Lung (tissue), 12 donors: ENCODE results near the gene DCDC2. TPM values are rescaled to one million over a fixed set of nuclear protein-coding genes. Genes with fewer than 3 reads are reported as not detected.

Source experiments
- ATAC-seq: fragments of 200-7000 bp; cut with Tn5 transposase; one replicate; pipeline ENCODE4 v1.9.1; 2020; ENCODE audit warnings: moderate number of reproducible peaks; ENCODE audit not compliant: insufficient read depth, low FRiP score
- DNase-seq, 3 donors: peaks; one replicate each; pipeline ENCODE4 v3.0.0-alpha.2; 2013 to 2017
- H3K27ac ChIP-seq, 2 donors: one replicate each; pipeline ENCODE4 v1.5.1; 2013; ENCODE audit warnings: mild to moderate bottlenecking in 2 of 2, moderate library complexity in 2 of 2, control low read depth in 1 of 2, inconsistent platforms in 1 of 2, low read depth in 1 of 2, low read length in 1 of 2
- H3K27me3 ChIP-seq, 3 donors: one replicate each; pipeline ENCODE4 v1.5.1; 2013; ENCODE audit warnings: low read length in 2 of 3; ENCODE audit not compliant: control insufficient read depth in 3 of 3, insufficient read depth in 3 of 3
- H3K36me3 ChIP-seq, 4 donors: one replicate each; pipeline ENCODE4 v1.5.1; 2013; ENCODE audit warnings: low read length in 4 of 4, mild to moderate bottlenecking in 1 of 4, moderate library complexity in 1 of 4; ENCODE audit not compliant: control insufficient read depth in 4 of 4, insufficient read depth in 4 of 4
- H3K4me1 ChIP-seq, 5 donors: one replicate each; pipeline ENCODE4 v1.5.1; 2013; ENCODE audit warnings: low read length in 5 of 5, mild to moderate bottlenecking in 2 of 5, moderate library complexity in 1 of 5; ENCODE audit not compliant: control insufficient read depth in 5 of 5, insufficient read depth in 5 of 5
- H3K4me3 ChIP-seq: one replicate; pipeline ENCODE4 v1.5.1; 2013; ENCODE audit warnings: mild to moderate bottlenecking, control low read depth, moderate library complexity
- H3K9ac ChIP-seq, 2 donors: one replicate each; pipeline ENCODE4 v1.5.1; 2013; ENCODE audit warnings: low read length in 2 of 2, control low read depth in 1 of 2; ENCODE audit not compliant: insufficient read depth in 1 of 2
- H3K9me3 ChIP-seq, 4 donors: one replicate each; pipeline ENCODE4 v1.5.1; 2013; ENCODE audit warnings: low read length in 3 of 4, mild to moderate bottlenecking in 1 of 4, moderate library complexity in 1 of 4; ENCODE audit not compliant: control insufficient read depth in 4 of 4, insufficient read depth in 3 of 4
- CTCF ChIP-seq: IDR thresholded peaks from 2 replicates; pipeline ENCODE4 v1.5.1; 2012; ENCODE audit warnings: mild to moderate bottlenecking; ENCODE audit errors: control extremely low read depth, extremely low read depth
- WGBS, 2 donors: extraction: QIAGEN DNeasy Blood & Tissue Kit; methylation state at CpG; one replicate each; pipeline ENCODE4 v1.1.7; 2013; 5-methylcytosine and 5-hydroxymethylcytosine counted together
- polyA plus RNA-seq, 2 donors: library from polyadenylated mRNA; stranded (reverse); fragments of 200-250 nt; gene quantifications; one replicate each; pipeline ENCODE4 v1.2.1, GENCODE V29; 2013
- total RNA-seq, 2 donors: library from RNA; depleted of rRNA in 1 of 2; stranded (reverse); fragments of >200 nt in 1 of 2; gene quantifications; one replicate each; pipeline ENCODE4 v1.2.1, GENCODE V29; 2014 to 2021
- donor health status: control.
- donor health status: control.
- donor health status: Bipolar disorder and iron deficiency.
- donor health status: healthy.
- donor health status: DM: yes; HTN: yes; CAD: no.

DCDC2 gene
- total and polyA plus RNA-seq, 4 donors: 2.3 to 14.2 (median 6.2) TPM

GRCh38 chr6:24394061-24394779 is 36.4 kb upstream of the DCDC2 start:
- no peak for TF ChIP-seq CTCF
- H3K27ac ChIP-seq: no peak overlapping the region
- ATAC-seq (no peak), DNase-seq (no peak)
- WGBS, 2 donors: 93 to 96% methylated on average over 2 of the region's 2 CpGs
- peaks cover 0 to 4% (median 0%) of the 10 kb centered on the region in 4 donors for H3K9me3 ChIP-seq
- H3K27me3 ChIP-seq: peaks cover 0 to 2% (median 0%) of the 10 kb centered on the region in 3 donors
- H3K36me3 ChIP-seq: no peaks in the 10 kb centered on the region
- no peak overlapping the region for H3K4me3 ChIP-seq
- H3K4me1 ChIP-seq: no peaks in the 10 kb centered on the region
- no peak overlapping the region for H3K9ac ChIP-seq

- Histone ChIP-seq H3K4me1 (no peaks in the 10 kb centered on the region), H3K36me3 (no peaks in the 10 kb centered on the region), H3K9ac (no peak overlapping the region), H3K9me3 (peaks cover 0 to 4% (median 0%) of the 10 kb centered on the region in 4 donors), H3K4me3 (no peak overlapping the region), H3K27ac (no peak overlapping the region), H3K27me3 (peaks cover 0 to under 1% (median 0%) of the 10 kb centered on the region in 3 donors)
- ATAC-seq (no peak), DNase-seq (no peak)
- TF ChIP-seq CTCF: no peak
- 80 to 92% methylated on average over 2 of the region's 2 CpGs for WGBS, 2 donors
These were observed 34.0 kb upstream of the DCDC2 start for GRCh38 chr6:24391756-24392405.

GRCh38 chr6:24391208-24391607 is 33.3 kb upstream of the DCDC2 start:
- no peak overlapping the region for H3K27ac ChIP-seq
- no peaks in the 10 kb centered on the region for H3K27me3 ChIP-seq
- H3K9ac ChIP-seq: no peak overlapping the region
- DNase-seq: no peak
- no peak for TF ChIP-seq CTCF
- no peaks in the 10 kb centered on the region for H3K36me3 ChIP-seq
- no peak for ATAC-seq
- no peaks in the 10 kb centered on the region for H3K4me1 ChIP-seq
- H3K9me3 ChIP-seq: no peaks in the 10 kb centered on the region
- 68 to 78% methylated on average over 2 of the region's 2 CpGs for WGBS, 2 donors
- H3K4me3 ChIP-seq: no peak overlapping the region
